HL-60 (cell line): ENCODE results near the gene LMAN2.
A peak's percentile ranks its signal among the peaks of the same experiment; 100 is the strongest.

ENCODE experiments used
- DNase-seq, 2 experiments: peaks; one replicate each; pipeline ENCODE4 v3.0.0-alpha.2; 2010 to 2020; ENCODE audit warnings: low read depth in 1 of 2, low spot score in 1 of 2
- H3K27ac ChIP-seq: fragments of 250-450 bp; sonication (Bioruptor Pico); replicated peaks from 2 replicates; pipeline ENCODE4 v1.5.1; 2020; ENCODE audit warnings: mild to moderate bottlenecking, moderate library complexity
- H3K27me3 ChIP-seq: fragments of 250-450 bp; sonication (Bioruptor Pico); 2 replicates; pipeline ENCODE4 v1.5.1; 2021; ENCODE audit warnings: mild to moderate bottlenecking, moderate library complexity; ENCODE audit not compliant: insufficient read depth, poor library complexity, severe bottlenecking
- H3K4me3 ChIP-seq: replicated peaks from 2 replicates; pipeline ENCODE4 v1.5.1; 2011; ENCODE audit warnings: mild to moderate bottlenecking, control low read depth, low read length; ENCODE audit not compliant: insufficient read depth
- GABPA ChIP-seq: IDR thresholded peaks from 2 replicates; pipeline ENCODE4 v1.6.1; 2012; ENCODE audit warnings: low read depth
- POLR2AphosphoS5 ChIP-seq: IDR thresholded peaks from 2 replicates; pipeline ENCODE4 v1.6.1; 2012; ENCODE audit warnings: low read depth
- SPI1 ChIP-seq: IDR thresholded peaks from 2 replicates; pipeline ENCODE4 v1.6.1; 2012; ENCODE audit warnings: low read depth, mild to moderate bottlenecking, borderline replicate concordance
- long read RNA-seq: library from polyadenylated mRNA; unstranded; transcript quantifications from one replicate; pipeline ENCODE4 v2.0.0, GENCODE V29; 2020
- TF ChIP-seq, protein P1 (sequence below): IDR thresholded peaks from 2 replicates; pipeline ENCODE4 v1.6.1; 2012; ENCODE audit warnings: low read depth; ENCODE audit not compliant: insufficient replicate concordance
- TF ChIP-seq, protein P2 (sequence below): IDR thresholded peaks from one replicate; pipeline ENCODE4 v1.5.1; 2011; ENCODE audit warnings: low read length, control low read depth, inconsistent platforms; ENCODE audit not compliant: insufficient read depth

LMAN2 gene, protein sequence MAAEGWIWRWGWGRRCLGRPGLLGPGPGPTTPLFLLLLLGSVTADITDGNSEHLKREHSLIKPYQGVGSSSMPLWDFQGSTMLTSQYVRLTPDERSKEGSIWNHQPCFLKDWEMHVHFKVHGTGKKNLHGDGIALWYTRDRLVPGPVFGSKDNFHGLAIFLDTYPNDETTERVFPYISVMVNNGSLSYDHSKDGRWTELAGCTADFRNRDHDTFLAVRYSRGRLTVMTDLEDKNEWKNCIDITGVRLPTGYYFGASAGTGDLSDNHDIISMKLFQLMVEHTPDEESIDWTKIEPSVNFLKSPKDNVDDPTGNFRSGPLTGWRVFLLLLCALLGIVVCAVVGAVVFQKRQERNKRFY
- long read RNA-seq, transcript LMAN2-201 (8 exons, 1,800 nt): major isoform, 773 of 880 reads
- long read RNA-seq, partial matches to known transcripts: 18 of 880 reads
- long read RNA-seq, other reads (novel, unspliced or antisense): 86 of 880 reads

DNA sequence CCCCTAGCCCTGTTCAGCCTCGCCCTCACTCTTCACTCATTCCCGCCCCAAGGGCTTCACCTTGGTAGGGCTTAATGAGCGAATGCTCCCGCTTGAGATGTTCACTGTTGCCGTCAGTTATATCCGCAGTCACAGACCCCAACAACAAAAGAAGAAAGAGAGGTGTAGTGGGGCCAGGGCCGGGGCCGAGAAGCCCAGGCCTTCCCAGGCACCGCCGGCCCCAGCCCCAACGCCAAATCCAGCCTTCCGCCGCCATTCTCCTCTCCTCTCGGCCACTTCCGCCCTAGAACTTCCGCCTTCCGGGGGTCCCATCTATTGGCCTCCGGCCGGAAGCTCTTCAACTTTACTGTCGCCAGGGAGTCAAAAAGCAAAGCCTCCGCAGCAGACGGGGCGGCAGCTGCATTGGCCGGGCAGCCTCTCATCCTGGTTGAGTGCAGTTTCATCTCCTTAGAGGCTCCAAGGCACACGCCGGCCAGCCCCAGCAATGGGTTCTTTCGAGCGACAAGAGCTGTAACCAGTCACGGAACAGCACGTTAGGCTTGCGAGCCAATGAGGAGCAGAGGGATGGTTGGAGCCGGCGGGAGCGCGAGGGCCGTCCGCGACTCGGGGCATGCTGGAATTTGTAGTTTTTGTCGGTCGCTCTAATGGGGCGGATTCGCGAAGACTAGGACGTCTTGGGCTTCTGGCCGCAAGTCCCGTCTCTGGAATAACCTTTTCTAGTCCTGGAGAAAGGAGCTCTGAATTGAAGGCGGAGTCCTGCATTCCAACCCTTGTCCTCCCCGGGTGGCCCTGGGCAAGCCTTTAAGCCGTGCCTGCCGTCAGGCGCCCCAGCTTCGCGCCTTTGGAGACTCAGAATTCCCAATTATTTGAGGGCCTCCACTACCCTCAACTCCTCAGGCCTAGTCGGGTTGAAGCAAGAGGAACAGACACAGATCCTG, at the start of gene LMAN2:
Gene LMAN2, minus strand, starts transcription at position 277 of the 938 bp plus-strand sequence. Its CDS starts 21 bp downstream, at position 256.
- Histone ChIP-seq H3K27ac (peak within 1 kb of the TSS; percentile 99), H3K27me3 (no peaks in the 10 kb centered on the region), H3K4me3 (peak within 1 kb of the TSS; percentile 90)
- DNase-seq: peak; percentile 88 to 97
- TF ChIP-seq, protein P1, sequence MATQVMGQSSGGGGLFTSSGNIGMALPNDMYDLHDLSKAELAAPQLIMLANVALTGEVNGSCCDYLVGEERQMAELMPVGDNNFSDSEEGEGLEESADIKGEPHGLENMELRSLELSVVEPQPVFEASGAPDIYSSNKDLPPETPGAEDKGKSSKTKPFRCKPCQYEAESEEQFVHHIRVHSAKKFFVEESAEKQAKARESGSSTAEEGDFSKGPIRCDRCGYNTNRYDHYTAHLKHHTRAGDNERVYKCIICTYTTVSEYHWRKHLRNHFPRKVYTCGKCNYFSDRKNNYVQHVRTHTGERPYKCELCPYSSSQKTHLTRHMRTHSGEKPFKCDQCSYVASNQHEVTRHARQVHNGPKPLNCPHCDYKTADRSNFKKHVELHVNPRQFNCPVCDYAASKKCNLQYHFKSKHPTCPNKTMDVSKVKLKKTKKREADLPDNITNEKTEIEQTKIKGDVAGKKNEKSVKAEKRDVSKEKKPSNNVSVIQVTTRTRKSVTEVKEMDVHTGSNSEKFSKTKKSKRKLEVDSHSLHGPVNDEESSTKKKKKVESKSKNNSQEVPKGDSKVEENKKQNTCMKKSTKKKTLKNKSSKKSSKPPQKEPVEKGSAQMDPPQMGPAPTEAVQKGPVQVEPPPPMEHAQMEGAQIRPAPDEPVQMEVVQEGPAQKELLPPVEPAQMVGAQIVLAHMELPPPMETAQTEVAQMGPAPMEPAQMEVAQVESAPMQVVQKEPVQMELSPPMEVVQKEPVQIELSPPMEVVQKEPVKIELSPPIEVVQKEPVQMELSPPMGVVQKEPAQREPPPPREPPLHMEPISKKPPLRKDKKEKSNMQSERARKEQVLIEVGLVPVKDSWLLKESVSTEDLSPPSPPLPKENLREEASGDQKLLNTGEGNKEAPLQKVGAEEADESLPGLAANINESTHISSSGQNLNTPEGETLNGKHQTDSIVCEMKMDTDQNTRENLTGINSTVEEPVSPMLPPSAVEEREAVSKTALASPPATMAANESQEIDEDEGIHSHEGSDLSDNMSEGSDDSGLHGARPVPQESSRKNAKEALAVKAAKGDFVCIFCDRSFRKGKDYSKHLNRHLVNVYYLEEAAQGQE: peak; percentile 50
- peak; percentile 90 for TF ChIP-seq POLR2AphosphoS5
- peak; percentile 99 for TF ChIP-seq GABPA
- TF ChIP-seq, protein P2, sequence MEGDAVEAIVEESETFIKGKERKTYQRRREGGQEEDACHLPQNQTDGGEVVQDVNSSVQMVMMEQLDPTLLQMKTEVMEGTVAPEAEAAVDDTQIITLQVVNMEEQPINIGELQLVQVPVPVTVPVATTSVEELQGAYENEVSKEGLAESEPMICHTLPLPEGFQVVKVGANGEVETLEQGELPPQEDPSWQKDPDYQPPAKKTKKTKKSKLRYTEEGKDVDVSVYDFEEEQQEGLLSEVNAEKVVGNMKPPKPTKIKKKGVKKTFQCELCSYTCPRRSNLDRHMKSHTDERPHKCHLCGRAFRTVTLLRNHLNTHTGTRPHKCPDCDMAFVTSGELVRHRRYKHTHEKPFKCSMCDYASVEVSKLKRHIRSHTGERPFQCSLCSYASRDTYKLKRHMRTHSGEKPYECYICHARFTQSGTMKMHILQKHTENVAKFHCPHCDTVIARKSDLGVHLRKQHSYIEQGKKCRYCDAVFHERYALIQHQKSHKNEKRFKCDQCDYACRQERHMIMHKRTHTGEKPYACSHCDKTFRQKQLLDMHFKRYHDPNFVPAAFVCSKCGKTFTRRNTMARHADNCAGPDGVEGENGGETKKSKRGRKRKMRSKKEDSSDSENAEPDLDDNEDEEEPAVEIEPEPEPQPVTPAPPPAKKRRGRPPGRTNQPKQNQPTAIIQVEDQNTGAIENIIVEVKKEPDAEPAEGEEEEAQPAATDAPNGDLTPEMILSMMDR: no peak
- peak; percentile 71; the same call in 1 of the 2 replicates for TF ChIP-seq SPI1

DNA sequence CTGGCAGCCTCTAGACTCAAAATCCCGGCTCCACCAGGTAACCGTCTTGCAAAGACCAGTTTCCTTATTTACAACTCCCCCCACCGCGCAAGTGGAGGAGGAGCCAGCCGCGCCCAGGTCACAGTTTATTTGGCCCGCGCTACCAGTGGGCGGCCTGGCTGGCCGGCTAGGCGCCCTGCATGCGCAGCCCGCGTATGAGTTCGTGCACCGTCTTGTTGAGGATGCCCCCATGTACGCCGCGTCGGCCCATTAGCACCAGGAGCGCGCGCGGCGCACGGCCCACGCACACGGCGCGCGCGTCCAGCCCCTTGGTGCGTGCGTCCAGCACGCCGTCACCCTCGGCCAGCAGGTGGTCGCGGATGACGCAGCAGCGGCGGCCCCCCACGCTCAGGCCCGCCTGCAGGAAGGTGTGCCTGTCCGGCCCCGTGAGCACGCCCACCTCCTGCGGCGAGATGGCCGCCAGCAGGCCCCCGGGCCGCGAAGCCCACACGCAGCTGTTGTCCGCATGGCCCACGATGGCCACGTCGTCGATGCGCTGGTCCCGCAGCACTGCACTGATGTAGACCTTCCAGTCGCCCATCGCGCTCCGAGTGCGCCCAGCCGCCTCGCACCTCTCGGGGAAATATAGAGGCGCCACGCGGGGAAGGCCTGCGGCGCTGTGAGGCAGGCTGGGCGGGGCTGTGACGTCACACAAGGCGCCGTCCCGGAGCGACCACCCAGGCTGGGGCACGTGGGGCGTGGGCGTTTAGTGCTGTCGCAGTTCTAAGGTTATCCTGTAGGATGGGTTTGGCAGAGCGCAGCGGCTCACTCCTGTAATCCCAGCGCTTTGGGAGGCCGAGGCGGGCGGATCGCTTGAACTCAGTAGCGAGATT, 48.8 kb upstream of the LMAN2 start, which contains the start of gene PFN3:
Gene PFN3, minus strand, starts transcription at position 665 of the 872 bp plus-strand sequence. Its CDS starts 85 bp downstream, at position 580.
- TF ChIP-seq GABPA (no peak), SPI1 (no peak), POLR2AphosphoS5 (no peak)
- TF ChIP-seq, protein P2: no peak
- TF ChIP-seq, protein P1: no peak
- no peak within 1 kb of the TSS for H3K27ac ChIP-seq

DNA sequence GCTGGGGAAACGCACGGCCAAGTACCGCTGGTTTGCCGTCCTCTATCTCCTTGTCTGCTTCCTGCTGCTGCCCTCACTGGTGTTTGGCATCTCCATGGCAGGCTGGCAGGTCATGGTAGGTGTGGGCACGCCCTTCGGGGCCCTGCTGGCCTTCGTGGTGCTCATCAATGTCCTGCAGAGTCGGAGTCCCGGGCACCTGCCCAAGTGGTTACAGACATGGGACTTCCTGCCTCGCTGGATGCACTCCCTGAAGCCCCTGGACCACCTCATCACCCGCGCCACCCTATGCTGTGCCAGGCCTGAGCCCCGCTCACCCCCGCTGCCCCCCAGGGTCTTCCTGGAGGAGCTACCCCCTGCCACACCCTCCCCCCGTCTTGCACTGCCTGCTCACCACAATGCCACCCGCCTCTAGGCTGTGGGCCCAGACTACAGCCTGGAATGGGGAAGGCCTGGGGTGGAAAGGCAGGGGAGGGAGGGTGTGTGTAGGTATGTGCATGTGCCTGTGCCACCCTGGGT, 46.5 kb upstream of the LMAN2 start:
- DNase-seq: no peak
- TF ChIP-seq POLR2AphosphoS5: no peak
- TF ChIP-seq, protein P2: no peak
- Histone ChIP-seq H3K27me3 (no peaks in the 10 kb centered on the region), H3K4me3 (no peak overlapping the region), H3K27ac (no peak overlapping the region)

More for the DNA sequence above, 48.8 kb upstream of the LMAN2 start, which contains the start of gene PFN3:
- no peaks in the 10 kb centered on the region for H3K27me3 ChIP-seq
- H3K4me3 ChIP-seq: no peak within 1 kb of the TSS
- no peak for DNase-seq
